Tibial nerve (tissue), 4 donors: ENCODE data around the gene NEO1. TPM values are rescaled to one million over a fixed set of nuclear protein-coding genes. Genes with fewer than 3 reads are reported as not detected.

Source experiments
- DNase-seq, 2 donors: peaks; one replicate each; pipeline ENCODE4 v3.0.0-alpha.2; 2019; ENCODE audit warnings: low spot score in 2 of 2
- H3K27ac ChIP-seq, 4 donors: fragments of 200-600 bp; sonication (generic) in 3 of 4; one replicate each; pipeline ENCODE4 v1.5.1; 2017 to 2019; ENCODE audit warnings: mild to moderate bottlenecking in 1 of 4
- H3K27me3 ChIP-seq, 2 donors: fragments of 200-600 bp; sonication (generic) in 1 of 2; one replicate each; pipeline versions ENCODE4 v1.5.1 to v1.6.0; 2017 to 2019
- H3K36me3 ChIP-seq, 3 donors: fragments of 200-600 bp; sonication (generic); one replicate each; pipeline ENCODE4 v1.5.1; 2018 to 2019
- H3K4me1 ChIP-seq, 4 donors: fragments of 200-600 bp; sonication (generic) in 3 of 4; one replicate each; pipeline ENCODE4 v1.5.1; 2017 to 2019
- H3K4me3 ChIP-seq, 4 donors: fragments of 200-600 bp; sonication (generic) in 3 of 4; one replicate each; pipeline ENCODE4 v1.5.1; 2017 to 2019; ENCODE audit warnings: mild to moderate bottlenecking in 1 of 4, moderate library complexity in 1 of 4
- H3K9me3 ChIP-seq, 4 donors: fragments of 200-600 bp; sonication (generic) in 3 of 4; one replicate each; pipeline ENCODE4 v1.5.1; 2017 to 2019
- CTCF ChIP-seq, 5 experiments: fragments of 200-600 bp in 3 of 5; fragments of 450-650 bp in 2 of 5; sonication (generic) in 3 of 5; IDR thresholded peaks; one replicate each; pipeline ENCODE4 v1.5.1; 2016 to 2019; ENCODE audit warnings: antibody characterized with exemption in 5 of 5, mild to moderate bottlenecking in 3 of 5, moderate library complexity in 2 of 5
- EP300 ChIP-seq, 2 donors: sonication (generic); formaldehyde crosslinking; IDR thresholded peaks; one replicate each; pipeline ENCODE4 v1.6.1; 2017; ENCODE audit warnings: antibody characterized with exemption in 2 of 2, mild to moderate bottlenecking in 1 of 2
- POLR2A ChIP-seq, 2 donors: fragments of 450-650 bp; IDR thresholded peaks; one replicate each; pipeline ENCODE4 v1.6.1; 2017; ENCODE audit warnings: antibody characterized with exemption in 2 of 2, mild to moderate bottlenecking in 2 of 2, moderate library complexity in 2 of 2
- WGBS, 2 donors: methylation state at CpG; one replicate each; pipeline ENCODE4 v1.1.5; 2018; 5-methylcytosine and 5-hydroxymethylcytosine counted together
- total RNA-seq, 4 donors: library from RNA; depleted of rRNA; stranded (reverse); fragments of >200 nt; gene quantifications; one replicate each; pipeline ENCODE4 v1.1.0, GENCODE V29; 2016

Gene NEO1
- total RNA-seq, 4 donors from 2014 or later: 18.6 to 48.3 (median 41.4) TPM

GRCh38 chr15:73227433-73228056 is 175.3 kb downstream of the NEO1 start:
- Histone ChIP-seq H3K4me3 (no peak overlapping the region), H3K9me3 (no peaks in the 10 kb centered on the region), H3K4me1 (no peaks in the 10 kb centered on the region), H3K36me3 (peaks cover 0 to 8% (median 0%) of the 10 kb centered on the region in 3 donors), H3K27ac (no peak overlapping the region), H3K27me3 (no peaks in the 10 kb centered on the region)
- 80 to 87% methylated on average over 6 of the region's 6 CpGs for WGBS, 2 donors
- TF ChIP-seq EP300 (IDR thresholded peaks at IDR 0.05): no peak
- TF ChIP-seq CTCF (IDR thresholded peaks at IDR 0.05): no peak
- no peak for TF ChIP-seq POLR2A (IDR thresholded peaks at IDR 0.05)
- DNase-seq: no peak

- Histone ChIP-seq H3K9me3 (no peaks in the 10 kb centered on the region), H3K36me3 (peaks cover 0 to 8% (median 0%) of the 10 kb centered on the region in 3 donors), H3K27me3 (no peaks in the 10 kb centered on the region), H3K27ac (no peak overlapping the region), H3K4me3 (no peak overlapping the region), H3K4me1 (no peaks in the 10 kb centered on the region)
- no peak for DNase-seq
- 90 to 93% methylated on average over 1 of the region's 1 CpG for WGBS, 2 donors
- no peak for TF ChIP-seq EP300 (IDR thresholded peaks at IDR 0.05)
Observed at GRCh38 chr15:73228128-73228646, 175.9 kb downstream of the NEO1 start.

GRCh38 chr15:73231661-73232419 is 179.6 kb downstream of the NEO1 start:
- H3K27ac ChIP-seq: no peak overlapping the region
- TF ChIP-seq EP300 (IDR thresholded peaks at IDR 0.05) (no peak), CTCF (IDR thresholded peaks at IDR 0.05) (no peak)
- no peak overlapping the region for H3K4me3 ChIP-seq
- DNase-seq: no peak
- no peaks in the 10 kb centered on the region for H3K27me3 ChIP-seq
- WGBS, 2 donors: 48% methylated on average over 2 of the region's 2 CpGs
- H3K36me3 ChIP-seq: peaks cover 0 to 9% (median 0%) of the 10 kb centered on the region in 3 donors
- H3K9me3 ChIP-seq: no peaks in the 10 kb centered on the region
- no peaks in the 10 kb centered on the region for H3K4me1 ChIP-seq

GRCh38 chr15:73232776-73233175 is 180.5 kb downstream of the NEO1 start:
- Histone ChIP-seq H3K9me3 (no peaks in the 10 kb centered on the region), H3K27me3 (no peaks in the 10 kb centered on the region), H3K27ac (no peak overlapping the region), H3K4me1 (no peaks in the 10 kb centered on the region), H3K36me3 (peaks cover 0 to 13% (median 0%) of the 10 kb centered on the region in 3 donors), H3K4me3 (no peak overlapping the region)
- TF ChIP-seq CTCF (IDR thresholded peaks at IDR 0.05): no peak
- no peak for TF ChIP-seq EP300 (IDR thresholded peaks at IDR 0.05)
- TF ChIP-seq POLR2A (IDR thresholded peaks at IDR 0.05): no peak
- WGBS, 2 donors: 95% methylated on average over 2 of the region's 2 CpGs
- DNase-seq: no peak

GRCh38 chr15:73233623-73234022 is 181.4 kb downstream of the NEO1 start:
- Histone ChIP-seq H3K27ac (no peak overlapping the region), H3K9me3 (no peaks in the 10 kb centered on the region), H3K36me3 (peaks cover 0 to 13% (median 0%) of the 10 kb centered on the region in 3 donors), H3K4me1 (peaks cover 0 to 2% (median 0%) of the 10 kb centered on the region in 4 donors), H3K4me3 (no peak overlapping the region), H3K27me3 (no peaks in the 10 kb centered on the region)
- no peak for DNase-seq
- 96 to 97% methylated on average over 5 of the region's 5 CpGs for WGBS, 2 donors
- TF ChIP-seq EP300 (IDR thresholded peaks at IDR 0.05): no peak
- TF ChIP-seq POLR2A (IDR thresholded peaks at IDR 0.05): no peak
- no peak for TF ChIP-seq CTCF (IDR thresholded peaks at IDR 0.05)
